Mesenchymal stem cell (in vitro differentiated cells and primary cell): ENCODE data around the gene PAGE2.

Source experiments
- DNase-seq: peaks from one replicate; pipeline ENCODE4 v3.0.0-alpha.2; 2013
- H2AFZ ChIP-seq: one replicate; pipeline ENCODE4 v1.6.1; 2013; ENCODE audit warnings: low read depth, mild to moderate bottlenecking, control low read depth, inconsistent platforms, low read length, moderate library complexity
- H2AK5ac ChIP-seq: 2 replicates; pipeline ENCODE4 v1.6.1; 2013; ENCODE audit warnings: low read length, moderate library complexity, mild to moderate bottlenecking, inconsistent platforms; ENCODE audit not compliant: severe bottlenecking
- H2BK120ac ChIP-seq: one replicate; pipeline ENCODE4 v1.6.1; 2013; ENCODE audit warnings: low read depth, mild to moderate bottlenecking, inconsistent platforms, low read length, moderate library complexity
- H2BK12ac ChIP-seq, 2 experiments: one replicate each; pipeline ENCODE4 v1.6.1; 2013; ENCODE audit warnings: inconsistent platforms in 2 of 2, low read length in 2 of 2, mild to moderate bottlenecking in 2 of 2, moderate library complexity in 2 of 2, control low read depth in 1 of 2
- H2BK15ac ChIP-seq: one replicate; pipeline ENCODE4 v1.6.1; 2013; ENCODE audit warnings: mild to moderate bottlenecking, low read depth, inconsistent platforms; ENCODE audit not compliant: poor library complexity, severe bottlenecking
- H2BK5ac ChIP-seq: 2 replicates; pipeline ENCODE4 v1.6.1; 2013; ENCODE audit warnings: low read depth, mild to moderate bottlenecking, low read length, control low read depth, inconsistent platforms; ENCODE audit not compliant: poor library complexity, severe bottlenecking
- H3K14ac ChIP-seq, 2 experiments: one replicate each; pipeline ENCODE4 v1.6.1; 2013; ENCODE audit warnings: inconsistent platforms in 2 of 2, low read length in 2 of 2, control low read depth in 1 of 2, mild to moderate bottlenecking in 1 of 2, moderate library complexity in 1 of 2
- H3K18ac ChIP-seq, 2 experiments: one replicate each; pipeline ENCODE4 v1.6.1; 2013; ENCODE audit warnings: inconsistent platforms in 2 of 2, low read length in 2 of 2, control low read depth in 1 of 2, low read depth in 1 of 2, mild to moderate bottlenecking in 1 of 2
- H3K23ac ChIP-seq, 2 experiments: one replicate each; pipeline ENCODE4 v1.6.1; 2013; ENCODE audit warnings: inconsistent platforms in 2 of 2, low read length in 2 of 2, mild to moderate bottlenecking in 2 of 2, moderate library complexity in 2 of 2, control low read depth in 1 of 2
- H3K27ac ChIP-seq: 2 replicates; pipeline ENCODE4 v1.5.1; 2013; ENCODE audit warnings: mild to moderate bottlenecking, moderate library complexity, low read length, control low read depth, inconsistent platforms; ENCODE audit not compliant: poor library complexity, severe bottlenecking
- H3K27me3 ChIP-seq, 2 experiments: 2 replicates each; pipeline versions ENCODE4 v1.6.1 to v1.7.0; 2013; ENCODE audit warnings: low read length in 2 of 2, mild to moderate bottlenecking in 2 of 2, moderate library complexity in 2 of 2, control low read depth in 1 of 2, inconsistent platforms in 1 of 2; ENCODE audit not compliant: control insufficient read depth in 1 of 2, insufficient read depth in 1 of 2
- H3K36me3 ChIP-seq, 2 experiments: 2 replicates each; pipeline versions ENCODE4 v1.6.1 to v1.7.0; 2013; ENCODE audit warnings: low read length in 2 of 2, control low read depth in 1 of 2, inconsistent platforms in 1 of 2, low read depth in 1 of 2, mild to moderate bottlenecking in 1 of 2; ENCODE audit not compliant: insufficient read depth in 2 of 2, control insufficient read depth in 1 of 2
- H3K4ac ChIP-seq, 2 experiments: one replicate each; pipeline ENCODE4 v1.6.1; 2013; ENCODE audit warnings: inconsistent platforms in 2 of 2, low read length in 2 of 2, mild to moderate bottlenecking in 2 of 2, moderate library complexity in 2 of 2, control low read depth in 1 of 2, low read depth in 1 of 2
- H3K4me1 ChIP-seq: 2 replicates; pipeline ENCODE4 v1.6.1; 2013; ENCODE audit warnings: low read depth, low read length, control low read depth; ENCODE audit not compliant: control insufficient read depth, insufficient read depth
- H3K4me2 ChIP-seq: 2 replicates; pipeline ENCODE4 v1.6.1; 2013; ENCODE audit warnings: low read length, mild to moderate bottlenecking, inconsistent platforms; ENCODE audit not compliant: poor library complexity, severe bottlenecking
- H3K4me3 ChIP-seq, 2 experiments: 2 replicates each; pipeline versions ENCODE4 v1.5.1 to v1.7.0; 2013; ENCODE audit warnings: low read length in 2 of 2, mild to moderate bottlenecking in 2 of 2, control low read depth in 1 of 2, low read depth in 1 of 2; ENCODE audit not compliant: insufficient read depth in 1 of 2
- H3K79me1 ChIP-seq: replicated peaks from 2 replicates; pipeline ENCODE4 v1.6.1; 2013; ENCODE audit warnings: mild to moderate bottlenecking, control low read depth, low read length, inconsistent platforms; ENCODE audit not compliant: poor library complexity, severe bottlenecking
- H3K9ac ChIP-seq: 2 replicates; pipeline ENCODE4 v1.7.0; 2013; ENCODE audit warnings: mild to moderate bottlenecking, low read length, moderate library complexity
- H3K9me3 ChIP-seq: 2 replicates; pipeline ENCODE4 v1.7.0; 2013; ENCODE audit warnings: mild to moderate bottlenecking, low read length; ENCODE audit not compliant: control insufficient read depth
- H4K8ac ChIP-seq: one replicate; pipeline ENCODE4 v1.6.1; 2013; ENCODE audit warnings: inconsistent platforms, mild to moderate bottlenecking, low read length, moderate library complexity
- H4K91ac ChIP-seq: one replicate; pipeline ENCODE4 v1.6.1; 2013; ENCODE audit warnings: mild to moderate bottlenecking, low read length, inconsistent platforms
- WGBS: methylation state at CpG from one replicate; pipeline ENCODE4 v1.1.7; 2013; ENCODE audit warnings: mixed read lengths; 5-methylcytosine and 5-hydroxymethylcytosine counted together

Gene PAGE2

DNA sequence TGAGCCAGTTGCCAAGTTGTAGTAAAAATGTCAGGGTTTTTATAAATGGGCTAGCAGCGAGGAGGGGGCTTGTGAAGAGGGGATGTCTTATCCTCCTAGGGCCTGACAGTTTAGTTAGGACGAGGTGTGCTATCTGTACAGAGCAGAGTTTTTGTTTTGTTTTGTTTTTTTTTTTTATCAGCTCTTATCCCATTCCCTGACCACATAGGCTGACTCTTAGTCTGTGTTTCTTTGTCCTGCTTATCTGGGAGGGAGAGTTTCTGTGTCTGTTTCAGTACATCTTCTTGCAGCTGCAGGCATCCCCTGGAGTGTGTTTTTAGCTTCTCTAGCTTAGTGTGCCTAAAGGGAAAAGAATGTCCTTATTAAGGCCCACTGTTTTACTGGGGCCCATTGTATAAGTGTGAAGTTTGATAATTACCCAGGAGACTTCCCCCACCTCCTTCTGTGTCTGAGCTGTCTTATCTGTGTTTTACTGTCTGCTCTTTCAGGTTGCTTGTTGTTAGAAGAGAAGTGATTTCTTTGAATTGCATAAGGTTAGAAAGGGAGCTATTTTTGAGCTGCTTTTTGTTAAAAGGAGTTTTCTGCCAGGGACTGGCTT lies 32.0 kb downstream of the PAGE2 start:
- Histone ChIP-seq H3K4me2 (no peak overlapping the region), H4K8ac (no peak overlapping the region), H3K18ac (peak overlapping the region in 1 of 2 experiments; percentile 21)

DNA sequence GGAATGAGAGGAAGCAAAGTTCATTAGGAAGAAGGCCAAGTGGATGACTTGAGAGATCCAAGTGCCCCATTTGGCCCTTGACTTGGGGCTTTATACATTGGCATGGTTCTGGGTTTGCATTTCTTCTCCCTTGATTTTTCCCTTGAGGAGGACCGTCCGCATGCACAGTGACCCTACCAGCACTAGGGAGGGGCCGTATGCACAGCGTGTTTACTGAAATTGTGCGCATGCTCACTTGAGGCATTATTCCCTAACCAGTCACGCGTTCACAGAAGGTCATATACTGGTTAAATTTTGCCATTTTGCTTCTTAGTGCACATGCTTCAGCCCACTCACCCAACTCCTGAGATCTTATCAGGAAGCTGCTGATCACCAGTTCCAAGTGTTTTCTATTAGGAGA lies 35.1 kb downstream of the PAGE2 start:
- Histone ChIP-seq H3K79me1 (no peaks in the 10 kb centered on the region), H3K4me2 (no peak overlapping the region), H3K4me3 (no peak overlapping the region), H2AFZ (no peak overlapping the region), H3K23ac (no peak overlapping the region), H3K4me1 (no peaks in the 10 kb centered on the region), H2BK15ac (no peak overlapping the region), H3K27me3 (peaks cover 0 to 50% of the 10 kb centered on the region in 2 experiments), H3K27ac (no peak overlapping the region), H3K9me3 (no peaks in the 10 kb centered on the region), H4K8ac (no peak overlapping the region), H3K4ac (no peak overlapping the region), H2BK120ac (no peak overlapping the region), H2AK5ac (no peak overlapping the region), H3K36me3 (no peaks in the 10 kb centered on the region), H2BK12ac (no peak overlapping the region), H2BK5ac (no peak overlapping the region), H3K18ac (no peak overlapping the region), H3K14ac (no peak overlapping the region), H3K9ac (no peak overlapping the region), H4K91ac (no peak overlapping the region)
- DNase-seq: no peak
- WGBS: 93% methylated on average over 7 of the region's 7 CpGs

More for the DNA sequence above, 32.0 kb downstream of the PAGE2 start:
- no peaks in the 10 kb centered on the region for H3K79me1 ChIP-seq
- H2AFZ ChIP-seq: no peak overlapping the region
- H2BK12ac ChIP-seq: no peak overlapping the region
- no peak overlapping the region for H3K4ac ChIP-seq
- peaks cover 0 to 72% of the 10 kb centered on the region in 2 experiments for H3K27me3 ChIP-seq
- H3K9me3 ChIP-seq: no peaks in the 10 kb centered on the region
- H3K27ac ChIP-seq: no peak overlapping the region
- no peak overlapping the region for H3K23ac ChIP-seq
- H3K4me1 ChIP-seq: no peaks in the 10 kb centered on the region
- 0% methylated on average over 1 of the region's 2 CpGs for WGBS
- no peak for DNase-seq
- H4K91ac ChIP-seq: no peak overlapping the region
- H2BK120ac ChIP-seq: no peak overlapping the region
- H2BK5ac ChIP-seq: no peak overlapping the region
- H3K4me3 ChIP-seq: no peak overlapping the region
- no peak overlapping the region for H2AK5ac ChIP-seq
- no peak overlapping the region for H2BK15ac ChIP-seq
- no peak overlapping the region for H3K14ac ChIP-seq
- no peak overlapping the region for H3K9ac ChIP-seq
- H3K36me3 ChIP-seq: no peaks in the 10 kb centered on the region

DNA sequence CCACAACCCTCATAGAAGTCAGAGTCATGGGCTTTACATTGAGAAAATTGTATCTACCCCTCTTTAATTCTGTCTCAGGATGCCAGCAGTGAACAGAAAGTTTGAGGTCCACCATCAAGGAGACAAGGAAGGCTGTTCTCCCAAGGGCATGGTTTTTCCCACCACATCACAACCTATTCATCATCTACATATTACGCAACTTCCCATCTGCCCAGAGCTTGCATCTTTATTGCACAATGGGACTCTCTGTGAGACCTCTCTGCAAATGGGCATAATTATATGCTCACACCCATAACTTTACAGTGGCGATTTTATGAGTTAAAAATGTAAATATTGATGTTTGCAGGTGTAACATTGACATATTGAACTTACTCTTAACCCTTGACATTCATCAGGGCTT lies 38.9 kb downstream of the PAGE2 start:
- Histone ChIP-seq H2BK5ac (no peak overlapping the region), H3K4me2 (no peak overlapping the region), H3K14ac (no peak overlapping the region), H2BK15ac (no peak overlapping the region), H4K91ac (no peak overlapping the region), H3K9ac (no peak overlapping the region), H3K79me1 (no peaks in the 10 kb centered on the region), H3K18ac (no peak overlapping the region), H3K23ac (no peak overlapping the region), H4K8ac (no peak overlapping the region), H2AK5ac (no peak overlapping the region), H3K9me3 (no peaks in the 10 kb centered on the region), H2AFZ (no peak overlapping the region), H3K4ac (no peak overlapping the region), H2BK120ac (no peak overlapping the region), H3K27ac (no peak overlapping the region), H3K27me3 (peaks cover 0 to 57% of the 10 kb centered on the region in 2 experiments), H3K4me3 (no peak overlapping the region), H3K36me3 (no peaks in the 10 kb centered on the region), H2BK12ac (no peak overlapping the region), H3K4me1 (no peaks in the 10 kb centered on the region)
- DNase-seq: peak; percentile 19
- no CpG with 5 or more reads among the region's 2 CpGs for WGBS

DNA sequence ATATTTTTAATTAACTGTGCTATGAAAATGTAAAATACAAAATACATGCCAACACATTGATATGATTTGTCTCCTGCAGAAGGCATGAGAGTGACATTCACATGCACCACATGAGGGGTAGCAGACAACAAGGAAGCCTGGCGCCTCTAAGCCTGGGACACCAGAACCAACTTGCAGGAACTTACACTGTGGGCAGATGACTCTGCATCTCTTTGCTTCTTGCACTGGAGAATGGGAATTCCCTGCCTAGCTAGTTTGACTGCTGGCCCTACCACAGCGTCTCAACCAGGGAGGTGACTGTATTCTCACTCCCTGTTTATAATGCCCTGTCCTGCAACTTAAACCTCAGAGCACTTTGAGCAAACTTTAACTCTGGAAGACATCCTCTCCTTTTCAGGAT lies 40.5 kb downstream of the PAGE2 start:
- Histone ChIP-seq H4K8ac (no peak overlapping the region), H2BK5ac (no peak overlapping the region), H4K91ac (no peak overlapping the region), H3K4ac (no peak overlapping the region), H3K18ac (no peak overlapping the region), H2AFZ (no peak overlapping the region), H2BK15ac (no peak overlapping the region), H3K4me2 (no peak overlapping the region), H3K79me1 (no peaks in the 10 kb centered on the region), H3K14ac (no peak overlapping the region), H3K27me3 (peaks cover 0 to 52% of the 10 kb centered on the region in 2 experiments), H3K9me3 (no peaks in the 10 kb centered on the region), H3K23ac (no peak overlapping the region), H3K36me3 (no peaks in the 10 kb centered on the region), H3K4me1 (no peaks in the 10 kb centered on the region), H3K4me3 (no peak overlapping the region), H2BK120ac (no peak overlapping the region), H3K27ac (no peak overlapping the region), H2AK5ac (no peak overlapping the region), H2BK12ac (no peak overlapping the region), H3K9ac (no peak overlapping the region)
- WGBS: 96% methylated on average over 2 of the region's 2 CpGs
- DNase-seq: no peak
